Astrocyte (in vitro differentiated cells and primary cell): ENCODE results near the gene HSD17B4. TPM values are rescaled to one million over a fixed set of nuclear protein-coding genes. Genes with fewer than 3 reads are reported as not detected.
"Not testable (repeated sequence)": the region's sequence is repeated elsewhere in the genome, so short reads cannot be mapped to it uniquely, and the experiment has no call there.

Experiments
- DNase-seq: peaks from one replicate; pipeline ENCODE4 v3.0.0-alpha.2; 2010; ENCODE audit warnings: low read depth
- FAIRE-seq: peaks from 2 replicates; lab custom pipeline; 2011; peaks lifted over from hg19 to GRCh38; lab: Jason Lieb, UNC
- H2AFZ ChIP-seq: 2 replicates; pipeline ENCODE4 v1.6.0; 2012; ENCODE audit warnings: low read depth, low read length, inconsistent platforms
- H3K27ac ChIP-seq: 2 replicates; pipeline ENCODE4 v1.5.1; 2011; ENCODE audit warnings: low read depth, low read length, inconsistent platforms
- H3K27me3 ChIP-seq: 2 replicates; pipeline ENCODE4 v1.6.0; 2011; ENCODE audit warnings: low read length, inconsistent platforms; ENCODE audit not compliant: insufficient read depth
- H3K36me3 ChIP-seq: 2 replicates; pipeline ENCODE4 v1.5.1; 2011; ENCODE audit warnings: low read length, inconsistent platforms; ENCODE audit not compliant: insufficient read depth
- H3K4me1 ChIP-seq: 2 replicates; pipeline ENCODE4 v1.5.1; 2011; ENCODE audit warnings: low read length, inconsistent platforms; ENCODE audit not compliant: insufficient read depth
- H3K4me2 ChIP-seq: 2 replicates; pipeline ENCODE4 v1.6.0; 2012; ENCODE audit warnings: low read length, inconsistent platforms
- H3K4me3 ChIP-seq: 2 replicates; pipeline ENCODE4 v1.5.1; 2011; ENCODE audit warnings: low read depth, mild to moderate bottlenecking, low read length, inconsistent platforms; ENCODE audit not compliant: insufficient read depth
- H3K79me2 ChIP-seq: 2 replicates; pipeline ENCODE4 v1.6.0; 2012; ENCODE audit warnings: mild to moderate bottlenecking, low read length, inconsistent platforms; ENCODE audit not compliant: insufficient read depth
- H3K9ac ChIP-seq: 2 replicates; pipeline ENCODE4 v1.6.0; 2012; ENCODE audit warnings: mild to moderate bottlenecking, low read length, inconsistent platforms
- H3K9me3 ChIP-seq: 2 replicates; pipeline ENCODE4 v1.5.1; 2012; ENCODE audit warnings: low read depth, mild to moderate bottlenecking, low read length, inconsistent platforms; ENCODE audit not compliant: insufficient read depth
- H4K20me1 ChIP-seq: 2 replicates; pipeline ENCODE4 v1.6.0; 2012; ENCODE audit warnings: low read length, inconsistent platforms; ENCODE audit not compliant: insufficient read depth
- H3K27ac Mint-ChIP-seq: one replicate; pipeline ENCODE4 v1.8.0; 2021; ENCODE audit warnings: mild to moderate bottlenecking, mixed read lengths; ENCODE audit not compliant: unreplicated experiment
- H3K27me3 Mint-ChIP-seq: one replicate; pipeline ENCODE4 v1.8.0; 2021; ENCODE audit warnings: low read depth, mixed read lengths; ENCODE audit not compliant: unreplicated experiment
- H3K36me3 Mint-ChIP-seq: one replicate; pipeline ENCODE4 v1.8.0; 2021; ENCODE audit warnings: low read depth, mixed read lengths; ENCODE audit not compliant: unreplicated experiment
- H3K4me1 Mint-ChIP-seq: one replicate; pipeline ENCODE4 v1.8.0; 2021; ENCODE audit warnings: low read depth, mixed read lengths; ENCODE audit not compliant: unreplicated experiment
- H3K4me3 Mint-ChIP-seq: one replicate; pipeline ENCODE4 v1.8.0; 2021; ENCODE audit warnings: mild to moderate bottlenecking, moderate library complexity, mixed read lengths; ENCODE audit not compliant: unreplicated experiment
- H3K9me3 Mint-ChIP-seq: one replicate; pipeline ENCODE4 v1.8.0; 2021; ENCODE audit warnings: mild to moderate bottlenecking, mixed read lengths; ENCODE audit not compliant: unreplicated experiment
- EZH2 ChIP-seq: IDR thresholded peaks from 2 replicates; pipeline ENCODE4 v1.6.1; 2012; ENCODE audit warnings: mild to moderate bottlenecking, low read length, inconsistent platforms; ENCODE audit not compliant: insufficient read depth
- total RNA-seq: library from RNA; stranded (reverse); gene quantifications from 2 replicates; pipeline ENCODE4 v1.2.1, GENCODE V29; 2021
- TF ChIP-seq, protein P1 (sequence below): IDR thresholded peaks from 2 replicates; pipeline ENCODE4 v1.5.1; 2011; ENCODE audit warnings: low read depth, mild to moderate bottlenecking, inconsistent platforms, low read length, moderate library complexity; ENCODE audit not compliant: insufficient read depth

The HSD17B4 gene
- total RNA-seq, 1 donor from 2014 or later: 108 TPM

DNA sequence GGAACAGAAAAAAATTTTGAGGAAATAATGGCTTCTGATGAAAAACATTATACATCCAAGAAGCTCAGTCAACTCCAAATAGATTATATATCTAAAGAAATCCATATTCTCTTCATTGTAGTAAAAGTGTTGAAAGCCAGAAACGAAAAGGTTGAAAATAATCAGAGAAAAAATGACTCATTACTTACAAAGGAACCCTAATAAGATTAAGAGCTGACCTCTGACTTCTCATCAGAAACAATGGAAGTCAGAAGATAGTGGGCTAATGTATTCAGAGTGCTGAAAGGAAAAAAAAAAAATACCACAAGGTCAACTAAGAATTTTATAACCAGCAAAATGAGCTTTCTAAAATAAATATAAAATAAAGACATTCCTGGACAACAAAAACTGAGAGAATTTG lies 60.0 kb downstream of the HSD17B4 start:
- Histone ChIP-seq H3K4me1 (no peaks in the 10 kb centered on the region), H2AFZ (no peak overlapping the region), H3K36me3 (peaks cover 4% of the 10 kb centered on the region), H3K27me3 (no peaks in the 10 kb centered on the region), H3K4me2 (no peak overlapping the region), H3K9ac (no peak overlapping the region), H3K9me3 (no peaks in the 10 kb centered on the region), H4K20me1 (no peaks in the 10 kb centered on the region), H3K27ac (no peak overlapping the region), H3K79me2 (no peaks in the 10 kb centered on the region), H3K4me3 (no peak overlapping the region)
- peaks cover 2% of the 10 kb centered on the region for H3K9me3 Mint-ChIP-seq
- no peak for TF ChIP-seq EZH2
- TF ChIP-seq, protein P1, sequence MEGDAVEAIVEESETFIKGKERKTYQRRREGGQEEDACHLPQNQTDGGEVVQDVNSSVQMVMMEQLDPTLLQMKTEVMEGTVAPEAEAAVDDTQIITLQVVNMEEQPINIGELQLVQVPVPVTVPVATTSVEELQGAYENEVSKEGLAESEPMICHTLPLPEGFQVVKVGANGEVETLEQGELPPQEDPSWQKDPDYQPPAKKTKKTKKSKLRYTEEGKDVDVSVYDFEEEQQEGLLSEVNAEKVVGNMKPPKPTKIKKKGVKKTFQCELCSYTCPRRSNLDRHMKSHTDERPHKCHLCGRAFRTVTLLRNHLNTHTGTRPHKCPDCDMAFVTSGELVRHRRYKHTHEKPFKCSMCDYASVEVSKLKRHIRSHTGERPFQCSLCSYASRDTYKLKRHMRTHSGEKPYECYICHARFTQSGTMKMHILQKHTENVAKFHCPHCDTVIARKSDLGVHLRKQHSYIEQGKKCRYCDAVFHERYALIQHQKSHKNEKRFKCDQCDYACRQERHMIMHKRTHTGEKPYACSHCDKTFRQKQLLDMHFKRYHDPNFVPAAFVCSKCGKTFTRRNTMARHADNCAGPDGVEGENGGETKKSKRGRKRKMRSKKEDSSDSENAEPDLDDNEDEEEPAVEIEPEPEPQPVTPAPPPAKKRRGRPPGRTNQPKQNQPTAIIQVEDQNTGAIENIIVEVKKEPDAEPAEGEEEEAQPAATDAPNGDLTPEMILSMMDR: no peak
- no peaks in the 10 kb centered on the region for H3K27me3 Mint-ChIP-seq
- no peak overlapping the region for H3K4me3 Mint-ChIP-seq
- H3K27ac Mint-ChIP-seq: no peak overlapping the region
- peaks cover 15% of the 10 kb centered on the region for H3K36me3 Mint-ChIP-seq
- FAIRE-seq (no peak), DNase-seq (no peak)
- H3K4me1 Mint-ChIP-seq: peaks cover 11% of the 10 kb centered on the region

GRCh38 chr5:119515192-119515591 lies 62.9 kb downstream of the HSD17B4 start:
- DNase-seq (peak; percentile 31), FAIRE-seq (peak; percentile 20)
- H3K4me3 ChIP-seq: no peak overlapping the region
- H3K4me3 Mint-ChIP-seq: no peak overlapping the region
- peaks cover 2% of the 10 kb centered on the region for H3K9me3 Mint-ChIP-seq
- H3K36me3 Mint-ChIP-seq: peaks cover 13% of the 10 kb centered on the region
- no peaks in the 10 kb centered on the region for H4K20me1 ChIP-seq
- H2AFZ ChIP-seq: no peak overlapping the region
- no peak overlapping the region for H3K9ac ChIP-seq
- H3K9me3 ChIP-seq: no peaks in the 10 kb centered on the region
- H3K79me2 ChIP-seq: no peaks in the 10 kb centered on the region
- no peak overlapping the region for H3K27ac ChIP-seq
- no peak overlapping the region for H3K4me2 ChIP-seq
- no peaks in the 10 kb centered on the region for H3K27me3 Mint-ChIP-seq
- H3K27ac Mint-ChIP-seq: no peak overlapping the region
- H3K4me1 ChIP-seq: no peaks in the 10 kb centered on the region
- TF ChIP-seq EZH2: no peak
- H3K27me3 ChIP-seq: no peaks in the 10 kb centered on the region
- H3K4me1 Mint-ChIP-seq: peaks cover 11% of the 10 kb centered on the region
- no peaks in the 10 kb centered on the region for H3K36me3 ChIP-seq

DNA sequence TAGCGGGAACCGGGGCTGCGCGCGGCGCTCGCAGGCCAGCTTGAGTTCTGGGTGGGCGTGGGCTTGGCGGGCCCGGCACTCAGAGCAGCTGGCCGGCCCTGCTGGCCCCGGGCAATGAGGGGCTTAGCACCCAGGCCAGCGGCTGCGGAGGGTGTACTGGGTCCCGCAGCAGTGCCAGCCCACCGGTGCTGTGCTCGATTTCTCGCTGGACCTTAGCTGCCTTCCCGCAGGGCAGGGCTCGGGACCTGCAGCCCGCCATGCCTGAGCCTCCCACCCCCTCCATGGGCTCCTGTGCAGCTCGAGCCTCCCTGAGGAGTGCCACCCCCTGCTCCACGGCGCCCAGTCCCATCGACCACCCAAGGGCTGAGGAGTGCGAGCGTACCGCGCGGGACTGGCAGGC lies 64.8 kb downstream of the HSD17B4 start:
- H3K36me3 ChIP-seq, H3K4me3 ChIP-seq, FAIRE-seq, H3K27me3 Mint-ChIP-seq, H2AFZ ChIP-seq, DNase-seq, H3K27ac ChIP-seq, H3K9ac ChIP-seq, H3K9me3 Mint-ChIP-seq, H3K4me1 ChIP-seq, H3K4me2 ChIP-seq, H3K4me3 Mint-ChIP-seq, H3K27me3 ChIP-seq, H3K27ac Mint-ChIP-seq, H4K20me1 ChIP-seq, H3K9me3 ChIP-seq, H3K79me2 ChIP-seq, H3K36me3 Mint-ChIP-seq: not testable (repeated sequence)
- H3K4me1 Mint-ChIP-seq: peaks cover 11% of the 10 kb centered on the region
